ENCODE data around the gene UBTD2. TPM values are rescaled to one million over a fixed set of nuclear protein-coding genes. Genes with fewer than 3 reads are reported as not detected.
A peak's percentile ranks its signal among the peaks of the same experiment; 100 is the strongest.

UBTD2 gene
- total and polyA plus RNA-seq, 10 of the 15 experiments (the other 5 are each of a cell fraction or from before 2014, with no cell fraction given) = 7.7 to 30.5 (median 19.4) TPM

GRCh38 chr5:172175263-172175719, 108.3 kb downstream of the UBTD2 start (continued):
- TF ChIP-seq, protein P1, sequence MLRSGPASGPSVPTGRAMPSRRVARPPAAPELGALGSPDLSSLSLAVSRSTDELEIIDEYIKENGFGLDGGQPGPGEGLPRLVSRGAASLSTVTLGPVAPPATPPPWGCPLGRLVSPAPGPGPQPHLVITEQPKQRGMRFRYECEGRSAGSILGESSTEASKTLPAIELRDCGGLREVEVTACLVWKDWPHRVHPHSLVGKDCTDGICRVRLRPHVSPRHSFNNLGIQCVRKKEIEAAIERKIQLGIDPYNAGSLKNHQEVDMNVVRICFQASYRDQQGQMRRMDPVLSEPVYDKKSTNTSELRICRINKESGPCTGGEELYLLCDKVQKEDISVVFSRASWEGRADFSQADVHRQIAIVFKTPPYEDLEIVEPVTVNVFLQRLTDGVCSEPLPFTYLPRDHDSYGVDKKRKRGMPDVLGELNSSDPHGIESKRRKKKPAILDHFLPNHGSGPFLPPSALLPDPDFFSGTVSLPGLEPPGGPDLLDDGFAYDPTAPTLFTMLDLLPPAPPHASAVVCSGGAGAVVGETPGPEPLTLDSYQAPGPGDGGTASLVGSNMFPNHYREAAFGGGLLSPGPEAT (IDR thresholded peaks at IDR 0.05; ENCODE audit: low read depth) = no peak; the same call in 1 of the 2 replicates
- TF ChIP-seq JUNB (IDR thresholded peaks at IDR 0.05) (no peak), CBFB (IDR thresholded peaks at IDR 0.05; ENCODE audit: low read depth) (peak; percentile 69; the same call in 1 of the 2 replicates), BHLHE40 (IDR thresholded peaks at IDR 0.05; ENCODE audit: borderline replicate concordance in 1 of 2, low read depth in 2 of 2, low read length in 1 of 2) (peak; percentile 53 to 66; a peak in 1 of 4 replicates), E4F1 (IDR thresholded peaks at IDR 0.05; ENCODE audit: borderline replicate concordance, partially characterized antibody) (no peak), SREBF2 (IDR thresholded peaks at IDR 0.05; ENCODE audit: low read length) (no peak), TAF1 (IDR thresholded peaks at IDR 0.05; ENCODE audit: borderline replicate concordance, low read depth, low read length) (peak; percentile 50; the same call in 1 of the 2 replicates), BRCA1 (IDR thresholded peaks at IDR 0.05; ENCODE audit: low read depth, low read length) (no peak), ATF3 (IDR thresholded peaks at IDR 0.05; ENCODE audit: borderline replicate concordance, extremely low read depth, low read depth, low read length) (no peak), NR2C2 (IDR thresholded peaks at IDR 0.05; ENCODE audit: borderline replicate concordance, control insufficient read depth, insufficient read length, low read depth) (no peak), HDAC2 (IDR thresholded peaks at IDR 0.05) (no peak), MYB (IDR thresholded peaks at IDR 0.05; ENCODE audit: borderline replicate concordance, low read depth, low read length) (no peak), STAT3 (IDR thresholded peaks at IDR 0.05; ENCODE audit: low read depth, low read length) (no peak), EP300 (IDR thresholded peaks at IDR 0.05; ENCODE audit: borderline replicate concordance in 1 of 2, control insufficient read depth in 1 of 2, low read depth in 2 of 2, low read length in 2 of 2) (no peak), ZNF687 (IDR thresholded peaks at IDR 0.05) (peak; percentile 47; the same call in 1 of the 2 replicates), NFIC (IDR thresholded peaks at IDR 0.05; ENCODE audit: low read depth, low read length) (no peak)
- TF ChIP-seq, protein P2, sequence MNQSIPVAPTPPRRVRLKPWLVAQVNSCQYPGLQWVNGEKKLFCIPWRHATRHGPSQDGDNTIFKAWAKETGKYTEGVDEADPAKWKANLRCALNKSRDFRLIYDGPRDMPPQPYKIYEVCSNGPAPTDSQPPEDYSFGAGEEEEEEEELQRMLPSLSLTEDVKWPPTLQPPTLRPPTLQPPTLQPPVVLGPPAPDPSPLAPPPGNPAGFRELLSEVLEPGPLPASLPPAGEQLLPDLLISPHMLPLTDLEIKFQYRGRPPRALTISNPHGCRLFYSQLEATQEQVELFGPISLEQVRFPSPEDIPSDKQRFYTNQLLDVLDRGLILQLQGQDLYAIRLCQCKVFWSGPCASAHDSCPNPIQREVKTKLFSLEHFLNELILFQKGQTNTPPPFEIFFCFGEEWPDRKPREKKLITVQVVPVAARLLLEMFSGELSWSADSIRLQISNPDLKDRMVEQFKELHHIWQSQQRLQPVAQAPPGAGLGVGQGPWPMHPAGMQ (IDR thresholded peaks at IDR 0.05; ENCODE audit: borderline replicate concordance) = no peak
- TF ChIP-seq, protein P3, sequence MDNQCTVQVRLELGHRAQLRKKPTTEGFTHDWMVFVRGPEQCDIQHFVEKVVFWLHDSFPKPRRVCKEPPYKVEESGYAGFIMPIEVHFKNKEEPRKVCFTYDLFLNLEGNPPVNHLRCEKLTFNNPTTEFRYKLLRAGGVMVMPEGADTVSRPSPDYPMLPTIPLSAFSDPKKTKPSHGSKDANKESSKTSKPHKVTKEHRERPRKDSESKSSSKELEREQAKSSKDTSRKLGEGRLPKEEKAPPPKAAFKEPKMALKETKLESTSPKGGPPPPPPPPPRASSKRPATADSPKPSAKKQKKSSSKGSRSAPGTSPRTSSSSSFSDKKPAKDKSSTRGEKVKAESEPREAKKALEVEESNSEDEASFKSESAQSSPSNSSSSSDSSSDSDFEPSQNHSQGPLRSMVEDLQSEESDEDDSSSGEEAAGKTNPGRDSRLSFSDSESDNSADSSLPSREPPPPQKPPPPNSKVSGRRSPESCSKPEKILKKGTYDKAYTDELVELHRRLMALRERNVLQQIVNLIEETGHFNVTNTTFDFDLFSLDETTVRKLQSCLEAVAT (IDR thresholded peaks at IDR 0.05) = peak; percentile 75
